GM12874 (cell line): ENCODE data around the gene SH2D7.

Source experiments
- CTCF ChIP-seq: IDR thresholded peaks from 2 replicates; pipeline ENCODE4 v1.5.1; 2011; ENCODE audit warnings: low read depth, mild to moderate bottlenecking, control low read depth, low read length, moderate library complexity; ENCODE audit not compliant: insufficient read depth

The SH2D7 gene

GRCh38 chr15:78083186-78083585, 9.2 kb upstream of the SH2D7 start:
- TF ChIP-seq CTCF = no peak

GRCh38 chr15:78083687-78084448, 8.5 kb upstream of the SH2D7 start:
- no peak for TF ChIP-seq CTCF

GRCh38 chr15:78084449-78084750, 8.0 kb upstream of the SH2D7 start:
- no peak for TF ChIP-seq CTCF

- TF ChIP-seq CTCF = no peak
Observed at GRCh38 chr15:78085928-78086327, 6.4 kb upstream of the SH2D7 start.

- no peak for TF ChIP-seq CTCF
Observed at GRCh38 chr15:78087951-78088772, 4.2 kb upstream of the SH2D7 start.

GRCh38 chr15:78088773-78089080, 3.6 kb upstream of the SH2D7 start:
- TF ChIP-seq CTCF = no peak

- no peak for TF ChIP-seq CTCF
Observed at GRCh38 chr15:78090422-78091063, 1.8 kb upstream of the SH2D7 start.
